ENCODE results near the gene CRACDL.

- TF ChIP-seq NFATC3 (CRISPR knock-in tag; IDR thresholded peaks at IDR 0.05): no peak
- no peak for TF ChIP-seq PREB (CRISPR knock-in tag; IDR thresholded peaks at IDR 0.05)
- no peak for TF ChIP-seq HIVEP1 (CRISPR knock-in tag; IDR thresholded peaks at IDR 0.05)
- no peak for TF ChIP-seq ZMAT3 (CRISPR knock-in tag; conservative IDR thresholded peaks at IDR 0.05)
- TF ChIP-seq RFXANK (CRISPR knock-in tag; IDR thresholded peaks at IDR 0.05): no peak
- no peak for TF ChIP-seq STAT5B (CRISPR knock-in tag; IDR thresholded peaks at IDR 0.05)
- TF ChIP-seq CTCF (CRISPR knock-in tag; IDR thresholded peaks at IDR 0.05): no peak
Measured at GRCh38 chr2:98818164-98818563, 117.9 kb downstream of the CRACDL start.
